GM10847 (cell line): ENCODE measurements around the gene USP12.

Source experiments
- POLR2A ChIP-seq: IDR thresholded peaks from 2 replicates; pipeline ENCODE4 v1.6.1; 2011; ENCODE audit not compliant: insufficient read length; ENCODE audit errors: extremely low read depth

The USP12 gene

DNA sequence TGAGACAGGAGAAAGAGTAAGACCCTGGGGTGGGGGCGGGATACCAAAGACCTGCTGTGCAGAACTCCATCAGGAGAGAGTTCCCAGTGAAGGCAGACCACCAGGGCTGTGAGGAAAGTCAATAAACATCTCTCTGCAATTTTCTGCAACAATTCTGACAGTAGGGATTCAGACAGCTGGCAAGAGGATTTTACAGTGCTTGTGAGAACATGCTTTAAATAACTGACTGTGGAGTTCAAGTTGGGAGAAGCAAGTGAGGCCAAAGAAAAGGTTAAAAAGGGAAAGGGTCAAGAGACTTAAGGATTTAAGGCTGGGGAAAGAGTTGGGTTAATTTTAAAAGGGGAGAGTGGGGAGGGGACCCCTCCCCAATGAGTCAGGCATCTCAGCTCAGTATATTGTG lies 98.4 kb downstream of the USP12 start:
- TF ChIP-seq POLR2A: no peak

DNA sequence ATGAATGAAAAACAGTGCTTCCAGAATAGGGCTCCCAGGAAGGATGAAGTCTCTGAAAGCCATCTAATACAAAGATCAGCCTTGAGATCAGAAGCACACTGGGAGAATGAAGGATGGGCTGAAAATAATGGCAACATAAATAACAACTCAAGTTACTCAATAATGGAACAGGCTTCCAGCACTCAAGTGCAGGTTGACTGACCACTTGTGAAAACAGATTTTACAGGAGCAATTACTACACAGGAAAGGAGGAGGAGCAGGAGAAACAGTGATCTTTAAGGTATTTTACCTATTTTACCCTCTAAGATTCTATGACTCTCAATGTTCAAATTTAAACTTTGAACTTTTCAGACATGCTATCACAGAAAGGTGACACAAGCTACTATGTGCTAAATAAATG lies 106.0 kb downstream of the USP12 start:
- no peak for TF ChIP-seq POLR2A

GRCh38 chr13:27064252-27064995 lies 107.2 kb downstream of the USP12 start:
- no peak for TF ChIP-seq POLR2A

- TF ChIP-seq POLR2A: no peak
Measured at GRCh38 chr13:27057817-27058216, 113.8 kb downstream of the USP12 start.

GRCh38 chr13:27055526-27055925 lies 116.1 kb downstream of the USP12 start:
- no peak for TF ChIP-seq POLR2A

DNA sequence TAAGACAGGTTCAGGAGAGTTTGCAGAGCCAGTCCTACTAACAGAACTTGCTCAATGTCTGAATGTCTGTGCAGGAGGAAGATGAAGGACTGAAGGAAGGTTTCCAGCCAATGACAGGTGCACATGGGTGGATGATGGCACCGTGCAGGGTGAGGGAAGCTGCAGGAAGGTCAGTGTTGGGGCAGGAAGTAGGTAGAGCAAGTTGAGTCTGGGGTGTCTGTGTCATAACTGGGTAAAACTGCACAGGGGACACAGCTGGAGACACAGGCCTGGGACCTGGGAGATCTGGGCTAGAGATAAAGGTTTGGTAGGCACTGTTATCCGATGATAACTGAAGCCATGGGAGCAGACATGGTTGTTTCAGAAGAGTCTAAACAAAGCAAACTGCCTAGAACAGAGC lies 116.9 kb downstream of the USP12 start:
- no peak for TF ChIP-seq POLR2A

DNA sequence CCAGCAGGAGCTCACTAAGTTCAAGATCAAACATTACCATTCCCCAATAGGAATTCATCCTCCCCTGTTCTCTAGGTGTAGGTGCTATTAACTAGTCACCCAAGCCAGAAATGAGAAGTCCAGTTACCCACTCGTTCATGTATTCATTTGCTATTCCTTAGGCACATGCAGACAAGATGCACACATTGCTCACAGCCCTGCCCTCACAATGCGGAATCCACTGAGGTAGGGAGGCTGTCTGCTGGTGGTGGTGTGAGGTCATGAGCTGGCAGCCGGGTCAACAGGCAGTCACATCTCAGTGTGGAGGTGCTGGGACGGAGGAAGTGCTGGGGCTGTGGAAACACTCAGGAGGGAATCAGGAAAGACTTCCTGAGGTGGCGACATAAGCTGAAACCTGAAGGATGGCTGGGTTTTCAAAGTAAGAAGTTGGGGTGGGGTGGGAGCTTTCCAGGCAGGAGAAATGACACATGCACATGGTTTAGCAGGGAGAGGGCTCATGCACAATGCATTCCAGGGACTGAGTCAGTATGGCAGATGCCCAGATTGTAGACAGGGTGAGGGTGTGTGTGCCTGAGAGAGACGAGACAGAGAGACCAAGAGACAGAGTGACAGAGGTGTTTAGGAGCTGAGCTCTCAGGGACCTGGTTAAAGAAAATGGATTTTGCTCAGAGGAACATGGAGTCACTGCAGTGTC lies 117.6 kb downstream of the USP12 start:
- no peak for TF ChIP-seq POLR2A

- TF ChIP-seq POLR2A: no peak
Measured at GRCh38 chr13:27053210-27053884, 118.3 kb downstream of the USP12 start.

- no peak for TF ChIP-seq POLR2A
Measured at GRCh38 chr13:27052551-27053208, 118.9 kb downstream of the USP12 start.

DNA sequence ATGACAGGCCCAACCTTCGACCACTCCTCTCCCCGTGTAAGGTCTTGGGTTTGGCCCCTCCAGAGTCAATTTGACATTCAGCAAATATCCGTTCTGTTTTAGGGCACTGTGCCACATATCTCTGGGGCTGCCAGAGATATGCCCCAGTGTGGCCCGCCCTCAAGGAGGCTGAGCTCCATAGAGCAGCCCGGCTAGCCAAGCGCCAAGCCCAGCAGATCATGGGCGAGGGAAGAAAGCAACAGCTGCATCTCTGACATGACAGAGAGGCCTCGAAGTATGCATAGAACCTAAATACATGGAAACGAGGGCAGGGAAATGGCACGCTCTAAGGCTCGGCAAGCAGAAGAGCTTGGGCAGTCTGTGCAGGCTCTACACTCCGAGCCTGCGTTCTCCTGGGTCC lies 124.5 kb downstream of the USP12 start:
- no peak for TF ChIP-seq POLR2A

GRCh38 chr13:27044837-27045570 lies 126.6 kb downstream of the USP12 start:
- TF ChIP-seq POLR2A: no peak

DNA sequence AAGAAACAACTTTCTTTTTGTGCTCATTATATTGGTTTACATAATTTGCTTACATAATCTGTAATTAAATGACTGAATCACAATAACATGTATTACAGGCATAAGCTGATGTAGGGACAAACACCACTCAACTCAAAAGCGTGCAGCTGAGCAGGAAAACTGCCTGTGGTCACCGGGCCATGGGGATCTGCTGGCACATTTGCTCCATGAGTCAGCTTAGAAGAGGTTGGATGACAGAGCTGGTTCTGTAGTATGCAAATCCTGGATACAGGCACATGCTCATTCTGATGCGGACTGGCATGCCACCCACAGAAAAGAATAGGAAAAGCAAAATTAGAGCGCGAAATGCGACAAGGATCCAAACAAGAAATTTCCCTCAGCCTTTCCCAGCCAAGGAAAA lies 128.6 kb downstream of the USP12 start:
- no peak for TF ChIP-seq POLR2A

GRCh38 chr13:27041341-27041740 lies 130.3 kb downstream of the USP12 start:
- no peak for TF ChIP-seq POLR2A

GRCh38 chr13:27040826-27041108 lies 130.8 kb downstream of the USP12 start:
- no peak for TF ChIP-seq POLR2A

GRCh38 chr13:27039171-27039701 lies 132.4 kb downstream of the USP12 start:
- no peak for TF ChIP-seq POLR2A

DNA sequence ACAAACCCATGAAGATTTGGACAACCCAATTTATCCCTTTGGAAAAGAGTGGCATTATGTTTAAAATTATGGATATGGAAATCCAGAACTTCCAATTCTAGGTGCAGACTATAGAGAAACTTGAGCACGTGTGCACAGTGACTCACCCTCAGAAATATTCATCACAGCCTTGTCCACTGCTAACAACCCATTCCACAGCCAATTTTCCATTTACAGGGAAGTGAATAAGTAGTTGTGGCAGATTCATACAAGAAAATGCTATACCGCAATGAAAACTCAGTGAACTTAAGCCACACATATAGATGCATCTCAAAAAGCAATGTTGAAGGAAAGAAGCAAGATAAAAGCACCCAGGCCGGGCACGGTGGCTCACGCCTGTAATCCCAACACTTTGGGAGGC lies 133.3 kb downstream of the USP12 start:
- no peak for TF ChIP-seq POLR2A

DNA sequence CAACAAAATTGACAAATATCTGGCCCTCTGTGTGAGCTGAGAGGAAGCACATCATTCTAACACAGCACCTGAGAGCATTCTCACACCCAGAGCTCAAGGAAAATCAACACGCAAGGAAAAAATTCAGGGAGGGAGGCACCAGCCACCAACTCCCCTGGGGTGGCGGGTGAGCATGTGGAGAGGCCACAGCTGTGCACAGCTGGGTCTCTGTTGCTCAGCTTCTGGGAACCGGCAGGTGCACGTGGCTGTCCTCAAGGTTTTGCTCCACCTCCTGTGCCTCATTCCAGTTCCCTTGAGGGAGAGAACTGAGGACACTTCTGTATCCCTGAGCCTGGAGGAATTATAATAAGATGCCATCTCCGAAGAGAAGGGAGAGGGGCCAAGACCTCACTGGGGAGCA lies 134.0 kb downstream of the USP12 start:
- no peak for TF ChIP-seq POLR2A
